Stimulated activated CD4-positive, alpha-beta T cell treated with anti-CD3 and anti-CD28 coated beads, Interleukin-4, amount 100 ng/mL, for 4 hours (primary cell): Measurements from ENCODE around the gene OR52B2.

ENCODE experiments used
- DNase-seq, 2 experiments: peaks; one replicate each; pipeline ENCODE4 v3.0.0-alpha.2; 2020

The OR52B2 gene

DNA sequence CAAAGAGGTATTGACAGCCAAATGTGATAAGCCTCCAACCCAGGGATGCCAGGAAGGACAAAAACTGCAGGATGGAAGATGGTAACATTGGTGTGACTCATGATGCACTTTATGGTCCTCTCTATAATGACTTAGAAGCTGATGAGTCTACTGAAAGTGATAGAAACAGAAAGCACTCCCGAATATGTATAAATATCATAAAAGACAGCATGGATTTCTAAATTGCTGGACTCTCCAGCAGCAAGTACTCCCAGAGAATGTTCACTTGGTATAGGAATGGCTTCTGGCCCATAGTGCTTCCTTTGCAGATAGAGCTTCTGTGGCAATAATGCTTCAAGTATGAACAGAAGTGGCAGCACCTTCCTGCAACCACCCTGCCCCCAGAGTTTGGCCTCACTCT lies at the start of gene OR52B2:
Gene OR52B2, minus strand, starts transcription at position 101 of the 400 bp plus-strand sequence. Its CDS starts 0 bp downstream, at position 101.
- no peak for DNase-seq

DNA sequence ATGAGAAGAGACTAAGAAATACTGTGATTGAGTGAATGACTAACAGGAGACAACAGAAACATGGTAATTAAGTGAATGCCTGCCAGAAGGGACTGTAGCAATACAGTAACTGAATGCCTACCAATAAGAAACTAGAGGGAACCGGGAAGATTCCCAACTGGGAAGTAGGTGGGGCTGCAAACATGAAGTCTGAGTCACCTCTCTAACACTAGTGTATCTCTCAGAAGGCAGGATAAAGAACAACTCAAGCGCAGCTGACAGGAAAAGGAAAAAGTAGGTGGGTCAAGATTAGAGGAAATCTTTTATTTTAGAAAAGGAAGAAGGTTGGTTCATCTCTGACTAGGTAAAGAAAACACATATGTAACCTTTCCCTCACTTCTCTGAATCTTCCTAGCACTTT lies 49.2 kb upstream of the OR52B2 start:
- DNase-seq, result no peak

DNA sequence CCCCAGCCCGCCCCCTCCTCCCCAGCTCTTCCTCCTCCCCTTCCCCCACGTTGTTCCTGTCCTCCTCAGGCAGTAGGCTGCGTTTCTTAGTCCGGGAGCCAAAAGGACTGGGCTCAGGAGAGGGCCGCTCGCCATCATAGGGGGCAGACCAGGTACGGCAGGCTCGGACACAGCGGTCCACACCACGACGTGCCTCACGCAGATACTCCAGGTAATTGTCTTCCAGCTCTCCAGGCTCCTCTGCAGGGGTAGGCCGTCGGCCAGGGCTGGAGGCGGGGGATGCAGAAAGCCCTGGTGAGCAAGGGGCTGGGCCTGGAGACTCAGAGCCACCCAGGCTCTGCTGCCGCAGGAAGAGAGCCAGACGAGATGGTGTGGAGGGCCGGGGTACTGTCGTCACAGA lies 47.6 kb upstream of the OR52B2 start:
- no peak for DNase-seq

DNA sequence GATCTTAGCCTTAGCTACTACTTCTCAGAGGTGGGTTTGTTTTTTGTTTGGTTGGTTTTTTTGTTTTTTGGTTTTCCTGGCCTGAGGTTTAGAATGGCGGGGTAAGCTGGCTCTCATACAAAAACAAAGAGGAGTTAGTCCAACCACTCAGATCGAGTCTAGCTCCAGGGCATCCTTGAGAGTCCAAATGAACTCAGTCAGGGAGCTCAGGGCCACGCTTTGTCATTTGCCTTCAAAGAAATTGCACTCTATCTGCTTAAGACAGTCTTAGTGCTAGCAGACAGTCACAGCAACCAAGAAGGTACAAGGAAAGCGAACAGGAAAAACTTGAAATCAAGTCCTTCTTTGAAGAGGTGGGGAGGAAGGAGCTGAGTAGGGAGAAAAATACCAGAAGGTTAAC lies 46.4 kb upstream of the OR52B2 start:
- no peak for DNase-seq

GRCh38 chr11:6214530-6214929 lies 44.4 kb upstream of the OR52B2 start:
- no peak for DNase-seq

DNA sequence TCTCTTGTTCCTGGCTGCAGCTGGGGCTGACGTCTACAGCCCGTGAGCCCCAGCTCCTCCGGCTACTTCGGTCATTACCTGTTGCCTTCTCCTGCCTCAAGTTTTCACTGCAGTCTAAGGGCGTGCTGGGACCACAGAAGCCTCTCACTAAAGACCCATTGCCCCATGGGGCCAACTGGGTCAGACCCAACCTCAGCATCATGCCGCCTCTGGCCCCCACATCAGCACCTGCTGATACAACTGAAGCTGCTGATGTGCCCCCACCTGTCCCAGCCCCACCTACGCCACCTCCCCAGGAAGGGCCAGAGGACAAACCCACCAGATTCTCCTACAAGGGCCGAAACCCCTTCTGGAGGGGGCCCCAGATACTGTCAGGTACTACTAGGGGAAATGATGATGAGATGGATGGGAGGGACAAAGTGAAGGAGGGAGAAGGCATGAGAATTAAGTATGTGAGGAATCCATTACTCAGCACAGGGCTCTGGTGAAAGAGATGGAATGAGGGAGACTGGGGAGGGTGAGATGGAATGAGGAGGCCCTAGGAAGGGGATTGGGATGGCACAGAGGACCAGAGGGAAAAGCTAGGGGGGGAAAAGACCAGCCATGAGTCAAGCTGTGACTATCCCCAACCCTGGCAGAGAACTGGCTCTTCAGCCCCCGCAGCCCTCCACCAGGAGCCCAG lies 40.3 kb upstream of the OR52B2 start:
- DNase-seq, result no peak

- no peak for DNase-seq
Measured at GRCh38 chr11:6209801-6210200, 39.7 kb upstream of the OR52B2 start.

- DNase-seq, result no peak
Measured at GRCh38 chr11:6206456-6207180, 36.5 kb upstream of the OR52B2 start.

DNA sequence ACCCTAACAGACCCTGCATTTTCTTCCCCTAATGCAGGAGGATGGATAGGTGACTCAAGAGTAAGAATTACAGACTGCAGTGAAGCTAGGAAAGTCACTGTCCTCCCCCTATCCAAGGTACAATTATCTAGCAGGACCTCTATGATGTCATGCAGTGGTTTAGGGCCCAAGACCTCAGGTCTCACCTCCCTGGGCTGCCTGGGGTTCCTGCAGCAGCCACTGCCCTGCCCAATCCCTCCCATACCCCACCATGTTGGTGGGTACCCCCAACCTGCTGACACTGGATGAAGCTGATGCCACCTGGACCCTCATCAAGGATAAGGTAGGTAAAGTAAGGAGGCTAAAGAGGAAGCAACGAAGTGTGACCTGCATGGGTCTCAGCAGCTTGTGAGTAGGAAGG lies 35.2 kb upstream of the OR52B2 start, which contains the start of gene C11orf42:
Gene C11orf42, plus strand, starts transcription at position 192 of the 400 bp plus-strand sequence. Its CDS starts 59 bp downstream, at position 251.
- DNase-seq, result no peak

- DNase-seq, result no peak
Measured at GRCh38 chr11:6204706-6205105, 34.6 kb upstream of the OR52B2 start.

DNA sequence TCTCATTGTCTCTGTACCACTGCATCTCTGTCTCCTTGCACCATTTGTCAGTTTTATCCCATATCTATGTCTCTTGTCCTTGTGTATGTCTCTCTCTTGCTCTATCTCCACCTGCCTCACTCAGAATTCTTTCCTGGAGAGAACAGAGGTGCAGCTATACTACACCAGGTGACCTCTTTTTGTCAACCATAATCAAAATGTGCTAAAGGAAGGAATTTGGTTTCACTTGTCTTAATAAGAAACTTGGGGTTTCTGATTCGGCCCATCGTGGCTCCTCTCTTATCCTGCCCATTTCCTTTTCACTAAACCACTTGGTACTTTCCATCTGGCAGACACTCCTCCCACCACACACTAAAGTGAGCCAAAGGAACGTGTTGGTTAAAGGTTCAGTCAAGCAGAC lies 33.2 kb upstream of the OR52B2 start:
- DNase-seq, result no peak

- DNase-seq, result no peak
Measured at GRCh38 chr11:6202041-6202440, 31.9 kb upstream of the OR52B2 start.

DNA sequence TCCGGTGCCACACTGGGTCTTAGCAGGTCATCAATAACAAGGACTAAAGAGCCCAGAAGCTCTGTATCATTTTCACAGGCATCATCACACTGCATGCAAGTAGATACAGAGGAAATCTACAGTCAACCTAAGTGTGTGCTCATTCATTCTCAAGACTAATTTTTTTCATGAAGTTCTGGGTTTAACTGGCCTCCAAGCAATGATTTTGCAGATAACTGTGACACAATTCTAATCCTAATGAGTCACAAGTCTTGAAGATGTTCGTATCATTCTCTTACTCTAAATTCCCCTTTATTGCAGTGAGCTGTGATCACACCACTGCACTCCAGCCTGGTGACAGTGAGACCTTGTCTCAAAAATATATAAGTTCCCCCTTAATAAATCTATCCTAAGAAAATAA lies 31.4 kb upstream of the OR52B2 start:
- no peak for DNase-seq

DNA sequence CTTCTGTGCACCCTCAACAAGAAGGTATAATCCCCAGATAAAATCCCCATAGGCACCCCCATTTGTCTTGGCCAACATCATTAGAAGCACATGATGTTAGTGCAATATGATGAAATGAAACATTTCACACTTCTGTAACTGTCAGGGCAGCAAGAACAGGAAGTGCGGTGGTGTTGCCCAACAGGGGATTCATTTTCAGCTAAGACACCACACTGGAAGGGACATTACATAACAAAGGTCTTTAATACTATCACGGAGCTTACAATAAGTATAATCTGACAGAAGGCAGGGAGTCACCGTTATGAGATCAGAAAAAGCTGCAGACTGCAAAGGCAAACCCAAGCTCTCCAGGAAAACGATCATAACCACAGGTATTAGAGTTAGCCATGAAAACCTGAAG lies 30.8 kb upstream of the OR52B2 start:
- DNase-seq, result no peak

DNA sequence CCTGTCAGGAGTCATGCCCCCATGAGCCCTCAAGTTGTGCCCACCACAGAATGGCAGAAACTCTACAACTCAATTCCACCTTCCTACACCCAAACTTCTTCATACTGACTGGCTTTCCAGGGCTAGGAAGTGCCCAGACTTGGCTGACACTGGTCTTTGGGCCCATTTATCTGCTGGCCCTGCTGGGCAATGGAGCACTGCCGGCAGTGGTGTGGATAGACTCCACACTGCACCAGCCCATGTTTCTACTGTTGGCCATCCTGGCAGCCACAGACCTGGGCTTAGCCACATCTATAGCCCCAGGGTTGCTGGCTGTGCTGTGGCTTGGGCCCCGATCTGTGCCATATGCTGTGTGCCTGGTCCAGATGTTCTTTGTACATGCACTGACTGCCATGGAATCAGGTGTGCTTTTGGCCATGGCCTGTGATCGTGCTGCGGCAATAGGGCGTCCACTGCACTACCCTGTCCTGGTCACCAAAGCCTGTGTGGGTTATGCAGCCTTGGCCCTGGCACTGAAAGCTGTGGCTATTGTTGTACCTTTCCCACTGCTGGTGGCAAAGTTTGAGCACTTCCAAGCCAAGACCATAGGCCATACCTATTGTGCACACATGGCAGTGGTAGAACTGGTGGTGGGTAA lies 29.2 kb upstream of the OR52B2 start, which contains the start of gene OR52W1:
Gene OR52W1, plus strand, starts transcription at position 51 of the 637 bp plus-strand sequence. Its CDS starts 0 bp downstream, at position 51.
- no peak for DNase-seq

DNA sequence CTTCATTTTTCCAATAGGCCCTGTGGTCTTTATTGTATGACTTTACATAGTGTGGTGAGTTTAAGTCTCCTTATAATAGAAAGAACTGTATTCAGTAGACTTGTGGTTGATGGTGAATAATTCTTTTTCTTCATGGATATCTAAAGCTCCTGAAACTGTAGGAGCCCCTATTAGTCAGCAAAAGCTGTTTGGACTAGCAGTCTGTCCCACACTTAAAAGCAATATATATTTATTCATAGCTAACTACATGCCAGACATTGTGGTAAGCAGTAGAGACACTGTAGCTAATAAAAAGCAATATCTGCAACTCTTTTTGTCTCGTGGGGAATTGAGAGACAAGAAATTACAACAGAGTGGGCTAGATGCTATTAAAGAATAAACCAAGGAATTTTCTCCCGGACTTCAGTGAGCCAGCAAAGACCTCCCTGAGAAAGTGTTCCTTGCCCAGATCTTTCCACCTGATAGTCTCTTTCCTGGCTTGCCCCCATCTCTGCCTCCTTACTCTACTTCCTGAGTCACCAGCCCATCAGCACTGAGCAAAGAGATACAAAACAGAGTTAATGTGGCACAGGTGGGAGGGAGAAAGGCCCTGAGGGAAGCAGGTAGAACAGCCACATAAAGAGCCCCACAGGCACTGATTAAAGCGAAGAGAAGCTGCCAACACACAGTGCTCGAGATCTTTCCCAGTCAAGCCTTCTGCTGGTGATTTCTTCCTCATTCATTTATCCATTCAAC lies 27.5 kb upstream of the OR52B2 start:
- DNase-seq, result no peak

DNA sequence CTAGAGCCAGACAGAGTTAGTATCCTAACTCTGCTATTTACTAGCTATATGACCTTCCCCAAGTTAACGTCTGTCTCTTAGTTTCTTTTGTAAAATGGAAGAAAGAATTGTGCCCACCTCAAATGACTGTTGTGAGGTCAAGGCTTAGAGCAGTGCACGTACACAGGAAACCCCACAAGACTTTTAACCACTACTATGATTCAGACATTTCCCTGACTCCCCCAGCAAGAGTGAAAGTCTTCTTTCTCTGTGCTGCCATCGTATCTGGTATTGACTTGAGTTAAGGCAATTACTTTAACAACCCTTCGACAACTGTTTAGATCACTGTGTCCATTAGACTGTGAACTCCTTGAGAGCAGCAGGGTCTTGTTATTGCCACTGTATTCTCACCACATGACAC lies 26.3 kb upstream of the OR52B2 start:
- no peak for DNase-seq

DNA sequence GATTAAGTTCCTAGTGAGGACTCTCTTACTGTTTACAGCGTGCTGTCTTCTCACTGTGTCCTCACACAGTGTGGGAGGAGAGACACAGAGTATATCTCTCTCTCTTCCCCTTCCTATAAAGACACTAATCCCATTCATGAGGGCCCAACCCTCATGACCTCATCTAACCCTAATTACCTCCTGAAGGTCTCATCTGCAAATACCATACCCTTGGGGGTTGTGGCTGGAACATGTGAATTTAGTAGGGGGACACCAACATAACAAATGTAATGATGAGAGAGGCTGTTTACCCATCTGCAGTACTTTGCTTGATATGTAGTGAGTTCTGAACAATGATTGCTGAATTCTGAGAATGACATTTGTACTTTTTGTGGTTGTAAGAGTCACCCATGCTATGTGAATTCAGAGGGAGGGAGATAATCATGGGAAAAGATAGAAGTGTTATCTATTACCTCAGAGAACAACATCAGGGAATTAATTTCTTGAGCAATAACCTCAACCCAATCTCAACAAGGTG lies 24.0 kb upstream of the OR52B2 start:
- no peak for DNase-seq

DNA sequence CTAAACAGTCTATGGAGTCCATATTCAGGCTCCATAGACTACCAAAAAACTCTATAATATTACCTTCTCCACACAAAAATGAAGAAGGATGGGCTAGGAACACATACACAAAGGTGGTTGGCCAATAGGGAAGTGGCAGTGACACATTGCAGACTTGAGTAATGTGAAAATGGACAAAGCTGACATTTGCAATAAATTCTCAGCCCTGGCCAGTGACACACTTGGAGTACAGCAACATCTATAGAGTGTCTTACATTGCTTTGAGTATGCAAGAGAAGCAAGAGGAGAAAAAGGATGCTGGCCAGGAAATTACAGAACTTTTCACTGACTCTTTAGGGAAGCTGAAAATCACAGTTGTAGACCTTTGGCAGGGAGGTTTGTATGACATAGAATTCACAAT lies 21.6 kb upstream of the OR52B2 start:
- DNase-seq, result no peak

DNA sequence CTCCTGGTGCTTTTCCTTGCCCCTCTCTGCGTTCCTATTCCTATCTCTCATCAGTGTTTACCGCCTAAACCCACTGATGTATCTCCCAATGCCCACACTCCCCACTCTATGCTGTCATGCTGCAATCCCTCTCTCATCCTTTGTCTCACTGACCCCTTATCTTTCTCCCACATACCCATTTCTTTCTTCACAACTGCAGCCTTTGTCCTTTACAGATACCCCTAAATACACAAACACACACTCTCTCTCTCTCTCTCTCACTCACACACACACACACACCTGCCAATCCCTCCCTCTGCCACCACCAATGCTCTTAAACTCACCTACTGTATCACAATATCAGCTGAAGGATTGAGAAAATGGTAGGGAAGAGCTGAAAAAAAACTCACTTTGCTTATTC lies 5.3 kb upstream of the OR52B2 start:
- DNase-seq, result no peak

- no peak for DNase-seq
Measured at GRCh38 chr11:6156628-6157359, 13.3 kb downstream of the OR52B2 start.

DNA sequence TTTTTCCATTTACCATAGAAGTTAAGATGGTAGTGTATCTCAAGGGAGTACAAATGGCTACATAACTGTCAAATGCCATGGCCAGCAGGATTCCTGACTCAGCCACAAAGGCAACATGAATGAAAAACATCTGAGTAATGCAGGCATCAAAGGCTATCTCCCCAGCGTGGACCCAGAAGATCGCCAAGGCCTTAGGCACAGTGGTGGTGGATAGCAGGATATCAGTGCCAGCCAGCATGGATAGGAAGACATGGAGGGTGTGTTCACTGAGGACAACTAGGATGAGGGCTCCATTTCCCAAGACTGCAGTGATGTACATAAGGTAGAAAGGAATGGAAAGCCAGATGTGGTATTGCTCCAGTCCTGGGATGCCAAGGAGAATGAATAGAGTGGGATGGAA lies 18.0 kb downstream of the OR52B2 start:
- DNase-seq, result no peak
